ENCODE data around the gene KRT36. TPM values are rescaled to one million over a fixed set of nuclear protein-coding genes. Genes with fewer than 3 reads are reported as not detected.

Gene KRT36
- total and polyA plus RNA-seq, 2 experiments from 2014 or later, result not detected

GRCh38 chr17:41504246-41504977, 14.7 kb upstream of the KRT36 start:
- Mint-ChIP-seq H3K27ac (no peak overlapping the region), H3K36me3 (ENCODE audit: low read depth) (no peaks in the 10 kb centered on the region; the same call in 2 of the 3 replicates), H3K4me1 (peaks cover 18% of the 10 kb centered on the region), H3K9me3 (no peaks in the 10 kb centered on the region), H3K4me3 (no peak overlapping the region), H3K27me3 (ENCODE audit: insufficient read depth, low read depth, poor library complexity) (peaks cover 3% of the 10 kb centered on the region)
- Histone ChIP-seq H4K20me1 (replicated peaks; ENCODE audit: insufficient read depth) (no peaks in the 10 kb centered on the region), H2AFZ (no peak overlapping the region), H3K27ac (ENCODE audit: low read depth) (no peak overlapping the region), H3K79me2 (replicated peaks; ENCODE audit: insufficient read depth) (no peaks in the 10 kb centered on the region), H3K4me1 (ENCODE audit: insufficient read depth) (peaks cover 12% of the 10 kb centered on the region), H3K27me3 (ENCODE audit: insufficient read depth) (no peaks in the 10 kb centered on the region), H3K9me2 (ENCODE audit: insufficient read depth) (no peaks in the 10 kb centered on the region), H3K4me3 (no peak overlapping the region), H3K36me3 (ENCODE audit: insufficient read depth) (no peaks in the 10 kb centered on the region), H3F3A (replicated peaks; ENCODE audit: low read depth) (no peaks in the 10 kb centered on the region), H3K4me2 (no peak overlapping the region)
- DNase-seq (ENCODE audit: low spot score) (no peak), ATAC-seq (no peak)
- TF ChIP-seq CTCF (conservative IDR thresholded peaks at IDR 0.05; ENCODE audit: low read depth in 2 of 2) (no peak), POLR2AphosphoS5 (IDR thresholded peaks at IDR 0.05; ENCODE audit: low read depth) (no peak), CREB1 (CRISPR knock-in tag; IDR thresholded peaks at IDR 0.05; ENCODE audit: low read depth) (no peak), NANOG (IDR thresholded peaks at IDR 0.05; ENCODE audit: borderline replicate concordance) (no peak), EZH2phosphoT487 (IDR thresholded peaks at IDR 0.05; ENCODE audit: unreplicated experiment) (no peak), ZNF114 (CRISPR knock-in tag; IDR thresholded peaks at IDR 0.05) (no peak), EZH2 (IDR thresholded peaks at IDR 0.05; ENCODE audit: low read depth, unreplicated experiment) (no peak), JUNB (IDR thresholded peaks at IDR 0.05; ENCODE audit: unreplicated experiment) (no peak), STAT1 (IDR thresholded peaks at IDR 0.05; ENCODE audit: unreplicated experiment) (no peak), ZNF331 (CRISPR knock-in tag; IDR thresholded peaks at IDR 0.05; ENCODE audit: low read depth) (no peak)
- TF ChIP-seq, protein P1, sequence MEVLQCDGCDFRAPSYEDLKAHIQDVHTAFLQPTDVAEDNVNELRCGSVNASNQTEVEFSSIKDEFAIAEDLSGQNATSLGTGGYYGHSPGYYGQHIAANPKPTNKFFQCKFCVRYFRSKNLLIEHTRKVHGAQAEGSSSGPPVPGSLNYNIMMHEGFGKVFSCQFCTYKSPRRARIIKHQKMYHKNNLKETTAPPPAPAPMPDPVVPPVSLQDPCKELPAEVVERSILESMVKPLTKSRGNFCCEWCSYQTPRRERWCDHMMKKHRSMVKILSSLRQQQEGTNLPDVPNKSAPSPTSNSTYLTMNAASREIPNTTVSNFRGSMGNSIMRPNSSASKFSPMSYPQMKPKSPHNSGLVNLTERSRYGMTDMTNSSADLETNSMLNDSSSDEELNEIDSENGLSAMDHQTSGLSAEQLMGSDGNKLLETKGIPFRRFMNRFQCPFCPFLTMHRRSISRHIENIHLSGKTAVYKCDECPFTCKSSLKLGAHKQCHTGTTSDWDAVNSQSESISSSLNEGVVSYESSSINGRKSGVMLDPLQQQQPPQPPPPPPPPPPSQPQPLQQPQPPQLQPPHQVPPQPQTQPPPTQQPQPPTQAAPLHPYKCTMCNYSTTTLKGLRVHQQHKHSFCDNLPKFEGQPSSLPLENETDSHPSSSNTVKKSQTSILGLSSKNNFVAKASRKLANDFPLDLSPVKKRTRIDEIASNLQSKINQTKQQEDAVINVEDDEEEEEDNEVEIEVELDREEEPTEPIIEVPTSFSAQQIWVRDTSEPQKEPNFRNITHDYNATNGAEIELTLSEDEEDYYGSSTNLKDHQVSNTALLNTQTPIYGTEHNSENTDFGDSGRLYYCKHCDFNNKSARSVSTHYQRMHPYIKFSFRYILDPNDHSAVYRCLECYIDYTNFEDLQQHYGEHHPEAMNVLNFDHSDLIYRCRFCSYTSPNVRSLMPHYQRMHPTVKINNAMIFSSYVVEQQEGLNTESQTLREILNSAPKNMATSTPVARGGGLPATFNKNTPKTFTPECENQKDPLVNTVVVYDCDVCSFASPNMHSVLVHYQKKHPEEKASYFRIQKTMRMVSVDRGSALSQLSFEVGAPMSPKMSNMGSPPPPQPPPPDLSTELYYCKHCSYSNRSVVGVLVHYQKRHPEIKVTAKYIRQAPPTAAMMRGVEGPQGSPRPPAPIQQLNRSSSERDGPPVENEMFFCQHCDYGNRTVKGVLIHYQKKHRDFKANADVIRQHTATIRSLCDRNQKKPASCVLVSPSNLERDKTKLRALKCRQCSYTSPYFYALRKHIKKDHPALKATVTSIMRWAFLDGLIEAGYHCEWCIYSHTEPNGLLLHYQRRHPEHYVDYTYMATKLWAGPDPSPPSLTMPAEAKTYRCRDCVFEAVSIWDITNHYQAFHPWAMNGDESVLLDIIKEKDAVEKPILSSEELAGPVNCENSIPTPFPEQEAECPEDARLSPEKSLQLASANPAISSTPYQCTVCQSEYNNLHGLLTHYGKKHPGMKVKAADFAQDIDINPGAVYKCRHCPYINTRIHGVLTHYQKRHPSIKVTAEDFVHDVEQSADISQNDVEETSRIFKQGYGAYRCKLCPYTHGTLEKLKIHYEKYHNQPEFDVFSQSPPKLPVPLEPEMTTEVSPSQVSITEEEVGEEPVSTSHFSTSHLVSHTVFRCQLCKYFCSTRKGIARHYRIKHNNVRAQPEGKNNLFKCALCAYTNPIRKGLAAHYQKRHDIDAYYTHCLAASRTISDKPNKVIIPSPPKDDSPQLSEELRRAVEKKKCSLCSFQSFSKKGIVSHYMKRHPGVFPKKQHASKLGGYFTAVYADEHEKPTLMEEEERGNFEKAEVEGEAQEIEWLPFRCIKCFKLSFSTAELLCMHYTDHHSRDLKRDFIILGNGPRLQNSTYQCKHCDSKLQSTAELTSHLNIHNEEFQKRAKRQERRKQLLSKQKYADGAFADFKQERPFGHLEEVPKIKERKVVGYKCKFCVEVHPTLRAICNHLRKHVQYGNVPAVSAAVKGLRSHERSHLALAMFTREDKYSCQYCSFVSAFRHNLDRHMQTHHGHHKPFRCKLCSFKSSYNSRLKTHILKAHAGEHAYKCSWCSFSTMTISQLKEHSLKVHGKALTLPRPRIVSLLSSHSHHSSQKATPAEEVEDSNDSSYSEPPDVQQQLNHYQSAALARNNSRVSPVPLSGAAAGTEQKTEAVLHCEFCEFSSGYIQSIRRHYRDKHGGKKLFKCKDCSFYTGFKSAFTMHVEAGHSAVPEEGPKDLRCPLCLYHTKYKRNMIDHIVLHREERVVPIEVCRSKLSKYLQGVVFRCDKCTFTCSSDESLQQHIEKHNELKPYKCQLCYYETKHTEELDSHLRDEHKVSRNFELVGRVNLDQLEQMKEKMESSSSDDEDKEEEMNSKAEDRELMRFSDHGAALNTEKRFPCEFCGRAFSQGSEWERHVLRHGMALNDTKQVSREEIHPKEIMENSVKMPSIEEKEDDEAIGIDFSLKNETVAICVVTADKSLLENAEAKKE (CRISPR knock-in tag; IDR thresholded peaks at IDR 0.05), result no peak
- TF ChIP-seq, protein P2, sequence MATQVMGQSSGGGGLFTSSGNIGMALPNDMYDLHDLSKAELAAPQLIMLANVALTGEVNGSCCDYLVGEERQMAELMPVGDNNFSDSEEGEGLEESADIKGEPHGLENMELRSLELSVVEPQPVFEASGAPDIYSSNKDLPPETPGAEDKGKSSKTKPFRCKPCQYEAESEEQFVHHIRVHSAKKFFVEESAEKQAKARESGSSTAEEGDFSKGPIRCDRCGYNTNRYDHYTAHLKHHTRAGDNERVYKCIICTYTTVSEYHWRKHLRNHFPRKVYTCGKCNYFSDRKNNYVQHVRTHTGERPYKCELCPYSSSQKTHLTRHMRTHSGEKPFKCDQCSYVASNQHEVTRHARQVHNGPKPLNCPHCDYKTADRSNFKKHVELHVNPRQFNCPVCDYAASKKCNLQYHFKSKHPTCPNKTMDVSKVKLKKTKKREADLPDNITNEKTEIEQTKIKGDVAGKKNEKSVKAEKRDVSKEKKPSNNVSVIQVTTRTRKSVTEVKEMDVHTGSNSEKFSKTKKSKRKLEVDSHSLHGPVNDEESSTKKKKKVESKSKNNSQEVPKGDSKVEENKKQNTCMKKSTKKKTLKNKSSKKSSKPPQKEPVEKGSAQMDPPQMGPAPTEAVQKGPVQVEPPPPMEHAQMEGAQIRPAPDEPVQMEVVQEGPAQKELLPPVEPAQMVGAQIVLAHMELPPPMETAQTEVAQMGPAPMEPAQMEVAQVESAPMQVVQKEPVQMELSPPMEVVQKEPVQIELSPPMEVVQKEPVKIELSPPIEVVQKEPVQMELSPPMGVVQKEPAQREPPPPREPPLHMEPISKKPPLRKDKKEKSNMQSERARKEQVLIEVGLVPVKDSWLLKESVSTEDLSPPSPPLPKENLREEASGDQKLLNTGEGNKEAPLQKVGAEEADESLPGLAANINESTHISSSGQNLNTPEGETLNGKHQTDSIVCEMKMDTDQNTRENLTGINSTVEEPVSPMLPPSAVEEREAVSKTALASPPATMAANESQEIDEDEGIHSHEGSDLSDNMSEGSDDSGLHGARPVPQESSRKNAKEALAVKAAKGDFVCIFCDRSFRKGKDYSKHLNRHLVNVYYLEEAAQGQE (IDR thresholded peaks at IDR 0.05; ENCODE audit: unreplicated experiment), result no peak
- TF ChIP-seq, protein P3, sequence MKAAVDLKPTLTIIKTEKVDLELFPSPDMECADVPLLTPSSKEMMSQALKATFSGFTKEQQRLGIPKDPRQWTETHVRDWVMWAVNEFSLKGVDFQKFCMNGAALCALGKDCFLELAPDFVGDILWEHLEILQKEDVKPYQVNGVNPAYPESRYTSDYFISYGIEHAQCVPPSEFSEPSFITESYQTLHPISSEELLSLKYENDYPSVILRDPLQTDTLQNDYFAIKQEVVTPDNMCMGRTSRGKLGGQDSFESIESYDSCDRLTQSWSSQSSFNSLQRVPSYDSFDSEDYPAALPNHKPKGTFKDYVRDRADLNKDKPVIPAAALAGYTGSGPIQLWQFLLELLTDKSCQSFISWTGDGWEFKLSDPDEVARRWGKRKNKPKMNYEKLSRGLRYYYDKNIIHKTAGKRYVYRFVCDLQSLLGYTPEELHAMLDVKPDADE (IDR thresholded peaks at IDR 0.05), result no peak
